Peyer's patch (tissue), 4 donors: ENCODE data around the gene CDK3.

ENCODE experiments used
- CTCF ChIP-seq, 6 experiments: fragments of 450-650 bp in 4 of 6; fragments of 200-600 bp in 2 of 6; sonication (generic) in 1 of 6; IDR thresholded peaks; one replicate each; pipeline ENCODE4 v1.5.1; 2017 to 2019; ENCODE audit warnings: antibody characterized with exemption in 6 of 6, mild to moderate bottlenecking in 3 of 6, moderate library complexity in 1 of 6
- POLR2A ChIP-seq, 2 donors: fragments of 450-650 bp; IDR thresholded peaks; one replicate each; pipeline ENCODE4 v1.5.1; 2017; ENCODE audit warnings: antibody characterized with exemption in 2 of 2, mild to moderate bottlenecking in 2 of 2, moderate library complexity in 2 of 2

- TF ChIP-seq CTCF (IDR thresholded peaks at IDR 0.05) (no peak), POLR2A (IDR thresholded peaks at IDR 0.05) (no peak)
Observed at GRCh38 chr17:76018340-76018680, 17.7 kb downstream of the CDK3 start.
